Mesothelial cell of epicardium (in vitro differentiated cells): ENCODE results near the gene UBAP1. TPM values are rescaled to one million over a fixed set of nuclear protein-coding genes. Genes with fewer than 3 reads are reported as not detected.
A peak's percentile ranks its signal among the peaks of the same experiment; 100 is the strongest.
"Not testable (repeated sequence)": the region's sequence is repeated elsewhere in the genome, so short reads cannot be mapped to it uniquely, and the experiment has no call there.

Source experiments
- DNase-seq, 2 experiments: peaks; one replicate each; pipeline ENCODE4 v3.0.0; 2021; ENCODE audit warnings: low spot score in 2 of 2; ENCODE audit not compliant: unreplicated experiment in 2 of 2
- H3K27ac Mint-ChIP-seq: 2 replicates; pipeline ENCODE4 v1.8.0; 2021; ENCODE audit warnings: mixed read lengths
- H3K27me3 Mint-ChIP-seq: 2 replicates; pipeline ENCODE4 v1.8.0; 2021; ENCODE audit warnings: low read depth, mixed read lengths
- H3K36me3 Mint-ChIP-seq: 2 replicates; pipeline ENCODE4 v1.8.0; 2021; ENCODE audit warnings: mixed read lengths
- H3K4me1 Mint-ChIP-seq: 2 replicates; pipeline ENCODE4 v1.8.0; 2021; ENCODE audit warnings: mixed read lengths
- H3K4me3 Mint-ChIP-seq: 2 replicates; pipeline ENCODE4 v1.8.0; 2021; ENCODE audit warnings: mild to moderate bottlenecking, moderate library complexity, mixed read lengths
- H3K9me3 Mint-ChIP-seq: 2 replicates; pipeline ENCODE4 v1.8.0; 2021; ENCODE audit warnings: mixed read lengths
- total RNA-seq: library from RNA; stranded (reverse); gene quantifications from 3 replicates; pipeline ENCODE4 v1.2.1, GENCODE V29; 2021
- TF ChIP-seq, protein P1 (sequence below): fragments of 200-600 bp; sonication (generic); IDR thresholded peaks from one replicate; pipeline ENCODE4 v1.5.0; 2021; ENCODE audit warnings: antibody characterized with exemption; ENCODE audit not compliant: unreplicated experiment

UBAP1 gene
- total RNA-seq, 1 donor from 2014 or later: 38.0 TPM

DNA sequence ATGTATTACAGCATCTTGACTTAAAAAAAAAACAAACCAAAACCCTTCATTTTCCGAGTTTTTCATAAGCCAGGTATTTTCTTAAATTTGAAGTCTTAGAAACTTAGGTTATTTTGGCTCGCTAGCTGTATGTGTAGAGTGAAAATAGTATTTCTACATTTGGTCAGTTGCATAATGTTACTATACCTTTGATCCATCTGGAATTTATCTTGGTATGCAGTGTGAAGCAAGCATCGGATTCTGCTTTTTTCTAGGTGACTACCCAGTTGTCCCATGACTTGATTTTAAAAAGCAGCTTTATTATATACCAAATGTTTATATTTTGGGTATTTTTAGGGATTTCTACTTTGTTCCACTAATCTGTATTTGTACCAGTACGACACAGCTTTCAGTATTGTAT is 27.7 kb downstream of the UBAP1 start:
- Mint-ChIP-seq H3K27ac (no peak overlapping the region), H3K27me3 (no peaks in the 10 kb centered on the region), H3K4me3 (no peak overlapping the region), H3K9me3 (peaks cover 8% of the 10 kb centered on the region), H3K36me3 (peaks cover 16% of the 10 kb centered on the region), H3K4me1 (no peaks in the 10 kb centered on the region)
- TF ChIP-seq, protein P1, sequence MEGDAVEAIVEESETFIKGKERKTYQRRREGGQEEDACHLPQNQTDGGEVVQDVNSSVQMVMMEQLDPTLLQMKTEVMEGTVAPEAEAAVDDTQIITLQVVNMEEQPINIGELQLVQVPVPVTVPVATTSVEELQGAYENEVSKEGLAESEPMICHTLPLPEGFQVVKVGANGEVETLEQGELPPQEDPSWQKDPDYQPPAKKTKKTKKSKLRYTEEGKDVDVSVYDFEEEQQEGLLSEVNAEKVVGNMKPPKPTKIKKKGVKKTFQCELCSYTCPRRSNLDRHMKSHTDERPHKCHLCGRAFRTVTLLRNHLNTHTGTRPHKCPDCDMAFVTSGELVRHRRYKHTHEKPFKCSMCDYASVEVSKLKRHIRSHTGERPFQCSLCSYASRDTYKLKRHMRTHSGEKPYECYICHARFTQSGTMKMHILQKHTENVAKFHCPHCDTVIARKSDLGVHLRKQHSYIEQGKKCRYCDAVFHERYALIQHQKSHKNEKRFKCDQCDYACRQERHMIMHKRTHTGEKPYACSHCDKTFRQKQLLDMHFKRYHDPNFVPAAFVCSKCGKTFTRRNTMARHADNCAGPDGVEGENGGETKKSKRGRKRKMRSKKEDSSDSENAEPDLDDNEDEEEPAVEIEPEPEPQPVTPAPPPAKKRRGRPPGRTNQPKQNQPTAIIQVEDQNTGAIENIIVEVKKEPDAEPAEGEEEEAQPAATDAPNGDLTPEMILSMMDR: no peak
- no peak for DNase-seq

DNA sequence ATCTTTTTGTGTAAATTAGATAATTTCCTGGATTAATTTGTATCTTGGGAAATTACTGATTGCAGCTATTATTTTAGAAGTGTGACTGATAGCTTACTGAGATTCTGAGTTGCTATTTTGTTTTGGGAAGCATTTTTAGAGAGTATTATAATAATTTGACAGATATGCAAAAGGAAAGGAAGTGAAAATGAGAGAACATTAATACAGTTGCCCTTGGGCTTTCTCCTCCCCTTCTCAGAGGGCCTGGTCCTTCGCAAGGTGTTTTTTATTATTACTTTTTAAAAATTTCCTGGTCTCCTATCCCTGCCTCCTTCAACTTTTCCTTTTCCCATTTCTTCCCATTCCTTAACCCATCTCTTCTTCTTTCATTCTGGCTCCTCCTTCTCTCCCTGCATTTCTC is 32.6 kb downstream of the UBAP1 start:
- H3K4me1 Mint-ChIP-seq: no peaks in the 10 kb centered on the region
- TF ChIP-seq, protein P1: no peak
- H3K36me3 Mint-ChIP-seq: peaks cover 25% of the 10 kb centered on the region
- H3K9me3 Mint-ChIP-seq: peaks cover 16% of the 10 kb centered on the region
- peak overlapping the region; percentile 23 for H3K27ac Mint-ChIP-seq
- no peaks in the 10 kb centered on the region for H3K27me3 Mint-ChIP-seq
- no peak overlapping the region for H3K4me3 Mint-ChIP-seq
- no peak for DNase-seq

DNA sequence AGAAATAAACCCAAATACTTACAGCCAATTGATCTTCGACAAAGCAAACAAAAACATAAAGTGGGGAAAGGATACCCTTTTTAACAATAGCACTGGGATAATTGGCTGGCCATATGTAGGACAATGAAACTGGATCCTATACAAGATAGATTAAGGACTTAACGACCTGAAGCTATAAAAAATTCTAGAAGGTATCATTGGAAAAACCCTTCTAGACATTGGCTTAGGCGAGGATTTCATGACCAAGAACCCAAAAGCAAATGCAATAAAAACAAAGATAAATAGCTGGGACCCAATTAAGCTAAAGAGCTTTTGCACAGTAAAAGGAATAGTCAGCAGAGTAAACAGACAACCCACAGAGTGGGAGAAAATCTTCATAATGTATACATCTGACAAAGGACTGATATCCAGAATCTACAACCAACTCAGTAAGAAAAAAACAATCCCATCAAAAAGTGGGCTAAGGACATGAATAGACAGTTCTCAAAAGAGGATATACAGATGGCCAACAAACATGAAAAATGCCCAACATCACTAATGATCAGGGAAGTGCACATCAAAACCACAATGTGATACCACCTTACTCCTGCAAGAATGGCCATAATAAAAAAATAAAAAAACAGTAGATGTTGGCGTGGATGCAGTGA is 35.6 kb downstream of the UBAP1 start:
- H3K27me3 Mint-ChIP-seq, H3K9me3 Mint-ChIP-seq, H3K4me1 Mint-ChIP-seq, H3K4me3 Mint-ChIP-seq, H3K27ac Mint-ChIP-seq, DNase-seq: not testable (repeated sequence)
- peaks cover 20% of the 10 kb centered on the region for H3K36me3 Mint-ChIP-seq

DNA sequence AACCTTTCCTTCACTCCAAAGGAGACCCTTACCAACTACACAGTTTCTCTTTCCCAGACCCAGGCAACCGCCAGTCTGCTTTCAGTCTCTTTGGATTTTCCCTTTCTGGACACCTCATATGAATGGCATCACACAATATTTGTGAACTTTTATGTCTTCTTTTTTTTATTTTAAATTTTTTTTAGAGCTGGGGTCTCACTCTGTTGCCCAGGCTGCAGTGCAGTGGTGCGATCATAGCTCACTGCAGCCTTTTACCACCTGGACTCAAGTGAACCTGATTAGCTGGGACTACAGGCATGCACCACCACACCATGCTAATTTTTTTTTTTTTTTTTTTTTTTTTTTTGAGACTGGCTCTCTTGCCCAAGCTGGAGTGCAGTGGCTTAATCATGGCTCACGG is 37.5 kb downstream of the UBAP1 start:
- Mint-ChIP-seq H3K27ac (no peak overlapping the region), H3K4me1 (peaks cover 6% of the 10 kb centered on the region), H3K27me3 (no peaks in the 10 kb centered on the region), H3K36me3 (peaks cover 14% of the 10 kb centered on the region), H3K4me3 (no peak overlapping the region), H3K9me3 (peaks cover 8% of the 10 kb centered on the region)
- TF ChIP-seq, protein P1: no peak
- no peak for DNase-seq

DNA sequence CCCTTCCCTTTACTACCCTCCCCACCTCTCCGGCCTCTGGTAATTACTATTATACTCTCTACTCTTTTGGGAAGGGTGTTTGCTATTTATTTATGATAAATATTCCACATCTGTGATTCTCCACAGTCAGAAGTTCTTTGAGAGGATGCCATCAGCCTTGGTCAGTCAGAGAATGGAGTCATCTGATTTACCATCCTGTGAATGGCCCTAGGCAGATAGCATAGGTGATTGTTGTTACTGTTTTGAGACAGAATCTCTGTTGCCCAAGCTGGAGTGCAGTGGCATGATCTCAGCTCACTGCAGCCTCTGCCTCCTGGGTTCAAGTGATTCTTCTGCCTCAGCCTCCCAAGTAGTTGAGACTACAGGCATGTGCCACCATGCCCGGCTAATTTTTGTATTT is 38.2 kb downstream of the UBAP1 start:
- not testable (repeated sequence) for H3K9me3 Mint-ChIP-seq, H3K4me3 Mint-ChIP-seq, H3K27me3 Mint-ChIP-seq, H3K27ac Mint-ChIP-seq, DNase-seq
- Mint-ChIP-seq H3K36me3 (peaks cover 14% of the 10 kb centered on the region), H3K4me1 (peaks cover 13% of the 10 kb centered on the region)

DNA sequence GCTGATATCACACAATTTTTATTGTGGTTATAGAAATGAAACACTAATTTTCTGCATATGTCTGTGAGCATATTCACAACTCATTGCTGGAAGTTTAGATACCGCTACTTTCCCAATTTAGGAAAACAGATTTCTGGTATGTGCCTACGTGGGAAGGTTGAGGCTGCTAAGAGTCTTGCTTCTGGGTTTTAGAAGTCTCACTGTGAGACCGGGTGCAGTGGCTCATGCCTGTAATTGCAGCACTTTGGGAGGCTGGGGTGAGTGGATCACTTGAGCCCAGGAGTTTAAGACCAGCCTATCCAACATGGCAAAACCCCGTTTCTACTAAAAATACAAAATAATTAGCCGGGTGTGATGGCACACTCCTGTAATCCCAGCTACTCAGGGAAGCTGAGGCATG is 39.6 kb downstream of the UBAP1 start:
- Mint-ChIP-seq H3K27me3 (no peaks in the 10 kb centered on the region), H3K27ac (no peak overlapping the region), H3K9me3 (peaks cover 6% of the 10 kb centered on the region), H3K4me3 (no peak overlapping the region), H3K36me3 (peaks cover 9% of the 10 kb centered on the region), H3K4me1 (peaks cover 22% of the 10 kb centered on the region)
- no peak for DNase-seq
- TF ChIP-seq, protein P1: no peak

DNA sequence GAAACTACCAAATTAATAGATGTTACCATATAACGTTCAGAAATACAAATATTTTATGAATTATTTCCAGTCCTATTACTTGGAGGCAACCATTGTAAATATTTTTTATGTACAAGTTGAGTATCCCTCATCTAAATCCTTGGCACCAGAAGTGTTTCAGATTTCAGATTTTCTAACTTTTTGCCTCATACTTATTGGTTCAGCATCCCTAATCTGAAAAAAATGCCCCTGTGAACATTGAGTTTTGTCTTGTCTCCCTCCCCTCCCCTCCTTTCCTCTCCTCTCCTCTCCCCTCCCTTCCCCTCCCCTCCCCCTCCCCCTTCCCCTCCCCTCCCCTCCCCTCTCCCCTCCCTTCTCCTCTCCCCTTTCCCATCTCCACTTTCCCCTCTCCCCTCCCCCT is 40.6 kb downstream of the UBAP1 start:
- Mint-ChIP-seq H3K9me3 (no peaks in the 10 kb centered on the region), H3K4me1 (peaks cover 22% of the 10 kb centered on the region)

More for the DNA sequence above, 40.6 kb downstream of the UBAP1 start:
- Mint-ChIP-seq H3K27ac (no peak overlapping the region), H3K27me3 (no peaks in the 10 kb centered on the region), H3K36me3 (peaks cover 10% of the 10 kb centered on the region), H3K4me3 (no peak overlapping the region)
- TF ChIP-seq, protein P1: no peak
- DNase-seq: no peak
